ENCODE measurements around the gene SMC3. TPM values are rescaled to one million over a fixed set of nuclear protein-coding genes. Genes with fewer than 3 reads are reported as not detected.

SMC3 gene
- total RNA-seq: 20.4 and 24.2 TPM in 2 replicates

GRCh38 chr10:110567201-110568054 lies at the start of gene SMC3:
Gene SMC3, plus strand, starts transcription at chr10:110567695. Its CDS starts 122 bp downstream, at chr10:110567817.

GRCh38 chr10:110643653-110644597 lies 76.4 kb downstream of the SMC3 start, which contains the start of gene RBM20:
Gene RBM20, plus strand, starts transcription at chr10:110644336. Its CDS starts 119 bp downstream, at chr10:110644455.

Other genes starting within 250 kb of the SMC3 start
- 4.5 and 33.7 TPM in 2 replicates for gene DUSP5, start 69.8 kb upstream of the SMC3 start, total RNA-seq
- gene RBM20, start 76.6 kb downstream of the SMC3 start, total RNA-seq: 0.24 and 1.2 TPM in 2 replicates